HepG2 (cell line): ENCODE results near the gene GALNTL6. TPM values are rescaled to one million over a fixed set of nuclear protein-coding genes. Genes with fewer than 3 reads are reported as not detected.

Experiments
- ATAC-seq: fragments of 200-7000 bp; cut with Tn5 transposase; 3 replicates; pipeline ENCODE4 v1.9.1; 2020; ENCODE audit warnings: mild to moderate bottlenecking, moderate library complexity
- BruUV-seq: library from RNA; stranded (reverse); fragments of 400-500 nt; replicated peaks from 2 replicates; lab custom pipeline; 2021; lab: Mats Ljungman, UMichigan
- CTCF ChIA-PET: fragments of 300-600 bp; formaldehyde crosslinking; extraction: SDS; loops from one replicate; lab custom pipeline; 2021; ENCODE audit warnings: low total read pairs, inconsistent platforms, low intra/inter-chr PET ratio; lab: Yijun Ruan, JAX
- POLR2A ChIA-PET: fragments of 350-600 bp; sonication (Branson Sonifier 250); formaldehyde crosslinking; loops from one replicate; lab custom pipeline; 2020; ENCODE audit warnings: antibody characterized with exemption, inconsistent platforms; lab: Yijun Ruan, JAX
- DNase-seq: peaks from one replicate; pipeline ENCODE4 v3.0.0-alpha.2; 2015; ENCODE audit warnings: low spot score
- FAIRE-seq: peaks from 3 replicates; lab custom pipeline; 2011; peaks lifted over from hg19 to GRCh38; lab: Jason Lieb, UNC
- H2AFZ ChIP-seq: one replicate; pipeline ENCODE4 v1.6.1; 2011; ENCODE audit warnings: low read length, inconsistent platforms
- H3K27ac ChIP-seq: fragments of 300-600 bp; 3 replicates; pipeline ENCODE4 v1.8.0; 2011; ENCODE audit warnings: mixed run types, mild to moderate bottlenecking, mixed read lengths, low read length, inconsistent platforms; ENCODE audit not compliant: insufficient read depth; ENCODE audit errors: extremely low read length
- H3K27me3 ChIP-seq, 2 experiments: fragments of 200-600 bp in 1 of 2; 2 replicates in 1 of 2; 3 replicates in 1 of 2; pipeline versions ENCODE4 v1.6.0 to v1.8.0; 2011; ENCODE audit warnings: low read length in 2 of 2, mild to moderate bottlenecking in 2 of 2, moderate library complexity in 2 of 2, inconsistent platforms in 1 of 2; ENCODE audit not compliant: insufficient read depth in 2 of 2, control insufficient read depth in 1 of 2
- H3K36me3 ChIP-seq, 2 experiments: fragments of 200-600 bp in 1 of 2; replicated peaks in 1 of 2; 2 replicates in 1 of 2; 3 replicates in 1 of 2; pipeline versions ENCODE4 v1.5.1 to v1.8.0; 2011; ENCODE audit warnings: low read length in 2 of 2, inconsistent platforms in 1 of 2; ENCODE audit not compliant: insufficient read depth in 2 of 2, control insufficient read depth in 1 of 2
- H3K4me1 ChIP-seq: 2 replicates; pipeline ENCODE4 v1.5.1; 2012; ENCODE audit warnings: low read length, inconsistent platforms; ENCODE audit not compliant: insufficient read depth
- H3K4me2 ChIP-seq: 2 replicates; pipeline ENCODE4 v1.6.0; 2011; ENCODE audit warnings: low read depth, low read length, inconsistent platforms
- H3K4me3 ChIP-seq, 3 experiments: fragments of 200-600 bp in 1 of 3; sonication (generic), shearing (Covaris generic) in 1 of 3; replicated peaks in 1 of 3; 2 replicates each; pipeline ENCODE4 v1.5.1; 2011 to 2016; ENCODE audit warnings: low read length in 3 of 3, inconsistent platforms in 2 of 3, low read depth in 2 of 3, mild to moderate bottlenecking in 2 of 3, control low read depth in 1 of 3, mixed read lengths in 1 of 3; ENCODE audit not compliant: insufficient read depth in 1 of 3
- H3K79me2 ChIP-seq: one replicate; pipeline ENCODE4 v1.6.1; 2011; ENCODE audit warnings: low read length, inconsistent platforms; ENCODE audit not compliant: insufficient read depth
- H3K9ac ChIP-seq: 2 replicates; pipeline ENCODE4 v1.6.0; 2011; ENCODE audit warnings: mild to moderate bottlenecking, low read depth, low read length, inconsistent platforms; ENCODE audit not compliant: insufficient read depth
- H3K9me3 ChIP-seq: 2 replicates; pipeline ENCODE4 v1.5.1; 2012; ENCODE audit warnings: mild to moderate bottlenecking, low read length
- H4K20me1 ChIP-seq: 2 replicates; pipeline ENCODE4 v1.6.0; 2011; ENCODE audit warnings: inconsistent platforms, mild to moderate bottlenecking, low read length, moderate library complexity; ENCODE audit not compliant: insufficient read depth
- CEBPZ ChIP-seq: IDR thresholded peaks from 2 replicates; pipeline ENCODE4 v1.6.1; 2012; ENCODE audit warnings: low read length, improper control_type of control experiment
- NFE2L1 ChIP-seq: sonication (generic); formaldehyde crosslinking; IDR thresholded peaks from 2 replicates; pipeline ENCODE4 v1.4.0; 2020; ENCODE audit warnings: missing genetic modification reagents, mild to moderate bottlenecking, borderline replicate concordance
- SMYD3 ChIP-seq: sonication (generic); formaldehyde crosslinking; IDR thresholded peaks from 2 replicates; pipeline ENCODE4 v1.8.1; 2023; ENCODE audit warnings: mild to moderate bottlenecking, missing genetic modification reagents
- ZNF792 ChIP-seq: IDR thresholded peaks from 2 replicates; pipeline ENCODE4 v1.6.1; 2016
- in situ Hi-C: cut with HindIII; loops from 2 replicates; pipeline ENCODE4 v1.10.0; 2017; ENCODE audit warnings: low pct_unique_long_range_greater_than_20kb; ENCODE audit not compliant: extremely low pct_ligation_motif_present
- intact Hi-C: fragments of 100-400 bp; cut with micrococcal nuclease; formaldehyde crosslinking; loops from one replicate; pipeline ENCODE4 v1.10.0; 2022; ENCODE audit not compliant: unreplicated experiment
- polyA plus RNA-seq, 8 experiments: library from polyadenylated mRNA; depleted of rRNA in 3 of 8; stranded (reverse) in 7 of 8; unstranded in 1 of 8; fragments of >200 nt; fragmentation: Illumina TruSeq in 4 of 8; extraction: Trizol in 4 of 8; gene quantifications; 2 replicates each; pipeline versions ENCODE4 v1.2.1 to v1.2.3, GENCODE V29; 2011 to 2016; ENCODE audit warnings: low read depth in 4 of 8, missing spikeins in 1 of 8, mixed read lengths in 1 of 8; ENCODE audit not compliant: insufficient read depth in 1 of 8
- total RNA-seq, 5 experiments: library from RNA; depleted of rRNA; stranded (reverse); fragments of >200 nt; fragmentation: Illumina TruSeq; extraction: Trizol; gene quantifications; 2 replicates each; pipeline ENCODE4 v1.2.3, GENCODE V29; 2016; ENCODE audit warnings: low read depth in 1 of 5
- TF ChIP-seq, protein P1 (sequence below): sonication (generic); formaldehyde crosslinking; IDR thresholded peaks from 2 replicates; pipeline ENCODE4 v1.8.0; 2022; ENCODE audit warnings: missing genetic modification reagents, mild to moderate bottlenecking, borderline replicate concordance

The GALNTL6 gene
- total and polyA plus RNA-seq, 2 of the 13 experiments (the other 11 are each of a cell fraction or from before 2014, with no cell fraction given), result not detected

DNA sequence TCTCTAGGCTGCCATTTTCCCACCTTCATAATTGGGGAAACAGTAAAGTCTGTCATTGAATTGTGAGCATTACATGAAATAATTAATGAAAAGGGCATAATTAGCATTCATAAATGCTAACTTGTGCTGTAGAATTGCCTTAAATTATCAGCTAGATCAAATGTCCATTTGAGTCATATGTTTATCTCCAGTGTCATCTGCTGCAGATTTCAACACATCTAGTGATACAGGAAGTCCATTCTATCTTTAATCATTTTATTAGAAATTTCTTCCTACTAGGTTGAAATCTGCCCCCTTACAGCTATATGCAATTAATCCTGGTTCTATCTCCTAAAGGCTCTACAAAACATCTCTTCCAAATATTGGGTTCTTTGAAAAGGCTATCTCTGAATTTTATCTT lies 1115.1 kb downstream of the GALNTL6 start:
- intact Hi-C loops, result no loop called here
- Histone ChIP-seq H3K9ac (no peak overlapping the region), H3K27ac (no peak overlapping the region), H3K36me3 (no peaks in the 10 kb centered on the region), H2AFZ (no peak overlapping the region), H3K4me2 (no peak overlapping the region), H4K20me1 (no peaks in the 10 kb centered on the region), H3K79me2 (no peaks in the 10 kb centered on the region), H3K9me3 (no peaks in the 10 kb centered on the region), H3K4me3 (no peak overlapping the region), H3K4me1 (no peaks in the 10 kb centered on the region), H3K27me3 (no peaks in the 10 kb centered on the region)
- ATAC-seq, result no peak
- ChIA-PET POLR2A (no interaction called here), CTCF (no interaction called here)
- in situ Hi-C loops, result no loop called here
- FAIRE-seq, result no peak
- no peak for TF ChIP-seq ZNF792 (CRISPR knock-in tag)
- no peak for TF ChIP-seq CEBPZ
- no peak for TF ChIP-seq NFE2L1 (CRISPR knock-in tag)
- no peak for TF ChIP-seq SMYD3
- TF ChIP-seq, protein P1, sequence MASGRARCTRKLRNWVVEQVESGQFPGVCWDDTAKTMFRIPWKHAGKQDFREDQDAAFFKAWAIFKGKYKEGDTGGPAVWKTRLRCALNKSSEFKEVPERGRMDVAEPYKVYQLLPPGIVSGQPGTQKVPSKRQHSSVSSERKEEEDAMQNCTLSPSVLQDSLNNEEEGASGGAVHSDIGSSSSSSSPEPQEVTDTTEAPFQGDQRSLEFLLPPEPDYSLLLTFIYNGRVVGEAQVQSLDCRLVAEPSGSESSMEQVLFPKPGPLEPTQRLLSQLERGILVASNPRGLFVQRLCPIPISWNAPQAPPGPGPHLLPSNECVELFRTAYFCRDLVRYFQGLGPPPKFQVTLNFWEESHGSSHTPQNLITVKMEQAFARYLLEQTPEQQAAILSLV (CRISPR knock-in tag), result no peak
- BruUV-seq, result no TSS peak
- DNase-seq, result no peak
